GM12878 (cell line): ENCODE measurements around the gene OCRL. TPM values are rescaled to one million over a fixed set of nuclear protein-coding genes. Genes with fewer than 3 reads are reported as not detected.
A peak's percentile ranks its signal among the peaks of the same experiment; 100 is the strongest.

Source experiments
- ATAC-seq: fragments of 200-7000 bp; cut with Tn5 transposase; 3 replicates; pipeline ENCODE4 v1.9.1; 2020; ENCODE audit warnings: mild to moderate bottlenecking, moderate library complexity
- Bru-seq: library from RNA; stranded (reverse); fragments of 400-500 nt; gene quantifications from one replicate; lab custom pipeline; 2021; lab: Mats Ljungman, UMichigan
- BruChase-seq, 2 experiments: library from RNA; stranded (reverse); fragments of 400-500 nt; gene quantifications; one replicate each; lab custom pipeline; 2021; lab: Mats Ljungman, UMichigan
- BruUV-seq: library from RNA; stranded (reverse); fragments of 400-500 nt; replicated peaks from 2 replicates; lab custom pipeline; 2021; lab: Mats Ljungman, UMichigan
- CTCF ChIA-PET: fragments of 300-600 bp; sonication (Branson Sonifier 250); formaldehyde crosslinking; extraction: SDS; loops from one replicate; lab custom pipeline; 2021; ENCODE audit warnings: inconsistent platforms; lab: Yijun Ruan, JAX
- POLR2A ChIA-PET: fragments of 350-600 bp; formaldehyde crosslinking; extraction: SDS; loops from one replicate; lab custom pipeline; 2021; ENCODE audit warnings: inconsistent platforms; lab: Charles Lee
- RAD21 ChIA-PET: fragments of 300-600 bp; sonication (Branson Sonifier 250); formaldehyde crosslinking; loops from one replicate; lab custom pipeline; 2023; ENCODE audit warnings: antibody characterized with exemption; ENCODE audit not compliant: unreplicated experiment; lab: Charles Lee
- SMC1A ChIA-PET: fragments of 300-600 bp; sonication (Branson Sonifier 250); formaldehyde crosslinking; loops from one replicate; lab custom pipeline; 2023; ENCODE audit not compliant: unreplicated experiment, uncharacterized antibody; lab: Charles Lee
- DNase-seq: peaks from one replicate; pipeline ENCODE4 v3.0.0-alpha.2; 2011; ENCODE audit warnings: low read depth, low spot score
- FAIRE-seq: peaks from 3 replicates; lab custom pipeline; 2011; peaks lifted over from hg19 to GRCh38; lab: Jason Lieb, UNC
- H2AFZ ChIP-seq: 2 replicates; pipeline ENCODE4 v1.6.0; 2011; ENCODE audit warnings: low read depth, low read length, control low read depth; ENCODE audit not compliant: control insufficient read depth
- H3K27ac ChIP-seq: 2 replicates; pipeline ENCODE4 v1.5.1; 2011; ENCODE audit warnings: control low read depth; ENCODE audit not compliant: control insufficient read depth, insufficient read depth
- H3K27me3 ChIP-seq, 2 experiments: replicated peaks in 1 of 2; 2 replicates each; pipeline versions ENCODE4 v1.6.0 to v1.6.1; 2011; ENCODE audit warnings: low read length in 1 of 2; ENCODE audit not compliant: control insufficient read depth in 2 of 2, insufficient read depth in 2 of 2
- H3K36me3 ChIP-seq, 2 experiments: 2 replicates each; pipeline ENCODE4 v1.5.1; 2011; ENCODE audit warnings: low read length in 1 of 2; ENCODE audit not compliant: control insufficient read depth in 2 of 2, insufficient read depth in 2 of 2
- H3K4me1 ChIP-seq: 2 replicates; pipeline ENCODE4 v1.6.1; 2011; ENCODE audit warnings: mild to moderate bottlenecking, low read length, moderate library complexity, mixed read lengths; ENCODE audit not compliant: control insufficient read depth, insufficient read depth
- H3K4me2 ChIP-seq: 2 replicates; pipeline ENCODE4 v1.6.0; 2011; ENCODE audit warnings: control low read depth; ENCODE audit not compliant: control insufficient read depth, insufficient read depth
- H3K4me3 ChIP-seq: fragments of 200-600 bp; sonication (generic); 2 replicates; pipeline ENCODE4 v1.5.1; 2016
- H3K79me2 ChIP-seq: 2 replicates; pipeline ENCODE4 v1.6.0; 2011; ENCODE audit warnings: low read length; ENCODE audit not compliant: control insufficient read depth, insufficient read depth
- H3K9ac ChIP-seq: 2 replicates; pipeline ENCODE4 v1.8.0; 2011; ENCODE audit warnings: low read length, control low read depth, mixed read lengths; ENCODE audit not compliant: control insufficient read depth, insufficient read depth
- H3K9me3 ChIP-seq: replicated peaks from 3 replicates; pipeline ENCODE4 v1.5.1; 2011; ENCODE audit warnings: mild to moderate bottlenecking, low read length; ENCODE audit not compliant: control insufficient read depth, insufficient read depth
- H4K20me1 ChIP-seq: 2 replicates; pipeline ENCODE4 v1.6.0; 2011; ENCODE audit not compliant: control insufficient read depth, insufficient read depth
- DPF2 ChIP-seq: fragments of 450-650 bp; IDR thresholded peaks from 2 replicates; pipeline ENCODE4 v1.6.1; 2017; ENCODE audit warnings: mild to moderate bottlenecking
- EED ChIP-seq: sonication (generic); IDR thresholded peaks from 2 replicates; pipeline ENCODE4 v1.6.1; 2016; ENCODE audit warnings: antibody characterized with exemption, low read depth
- EGR1 ChIP-seq, 2 experiments: IDR thresholded peaks; 1 replicate in 1 of 2; 2 replicates in 1 of 2; pipeline ENCODE4 v1.6.1; 2011 to 2012; ENCODE audit warnings: low read depth in 2 of 2, low read length in 2 of 2, borderline replicate concordance in 1 of 2, mild to moderate bottlenecking in 1 of 2, moderate library complexity in 1 of 2
- ESRRA ChIP-seq: IDR thresholded peaks from 2 replicates; pipeline ENCODE4 v1.6.1; 2012; ENCODE audit warnings: mild to moderate bottlenecking, low read length, improper control_type of control experiment
- GATAD2B ChIP-seq: fragments of 450-650 bp; conservative IDR thresholded peaks from 2 replicates; pipeline ENCODE4 v1.6.1; 2017; ENCODE audit warnings: low read depth, mild to moderate bottlenecking, moderate library complexity
- HDAC2 ChIP-seq: fragments of 200-600 bp; sonication (generic); IDR thresholded peaks from 2 replicates; pipeline ENCODE4 v1.6.1; 2017
- IKZF1 ChIP-seq: fragments of 450-650 bp; conservative IDR thresholded peaks from 2 replicates; pipeline ENCODE4 v1.6.1; 2017; ENCODE audit warnings: antibody characterized with exemption, mild to moderate bottlenecking
- IKZF2 ChIP-seq, 2 experiments: fragments of 450-650 bp; IDR thresholded peaks; 2 replicates each; pipeline ENCODE4 v1.6.1; 2017; ENCODE audit warnings: mild to moderate bottlenecking in 2 of 2, moderate library complexity in 2 of 2
- LARP7 ChIP-seq: fragments of 450-650 bp; IDR thresholded peaks from 2 replicates; pipeline ENCODE4 v1.6.1; 2017; ENCODE audit warnings: mild to moderate bottlenecking
- NFXL1 ChIP-seq: fragments of 450-650 bp; IDR thresholded peaks from 2 replicates; pipeline ENCODE4 v1.6.1; 2017; ENCODE audit warnings: antibody characterized with exemption, mild to moderate bottlenecking, borderline replicate concordance
- PML ChIP-seq: IDR thresholded peaks from 2 replicates; pipeline ENCODE4 v1.6.1; 2012; ENCODE audit warnings: low read length, inconsistent platforms
- RFX5 ChIP-seq: IDR thresholded peaks from 2 replicates; pipeline ENCODE4 v1.6.1; 2011; ENCODE audit warnings: low read depth, low read length, improper control_type of control experiment
- RUNX3 ChIP-seq: IDR thresholded peaks from 2 replicates; pipeline ENCODE4 v1.6.1; 2012; ENCODE audit warnings: low read length, inconsistent platforms
- SMAD5 ChIP-seq: IDR thresholded peaks from 2 replicates; pipeline ENCODE4 v1.6.1; 2016; ENCODE audit warnings: antibody characterized with exemption, low read depth
- SMARCA5 ChIP-seq: fragments of 450-650 bp; IDR thresholded peaks from 2 replicates; pipeline ENCODE4 v1.6.1; 2017; ENCODE audit warnings: mild to moderate bottlenecking
- SPI1 ChIP-seq: IDR thresholded peaks from 2 replicates; pipeline ENCODE4 v1.6.1; 2011; ENCODE audit warnings: low read depth, mild to moderate bottlenecking, low read length, moderate library complexity, borderline replicate concordance; ENCODE audit not compliant: insufficient read depth
- STAT1 ChIP-seq: fragments of 450-650 bp; conservative IDR thresholded peaks from 2 replicates; pipeline ENCODE4 v1.6.1; 2014; ENCODE audit warnings: antibody characterized with exemption, mild to moderate bottlenecking
- YY1 ChIP-seq: IDR thresholded peaks from 2 replicates; pipeline ENCODE4 v1.6.1; 2011; ENCODE audit warnings: low read depth, mild to moderate bottlenecking, low read length
- ZNF217 ChIP-seq: fragments of 450-650 bp; IDR thresholded peaks from 2 replicates; pipeline ENCODE4 v1.6.1; 2017; ENCODE audit warnings: antibody characterized with exemption, mild to moderate bottlenecking
- ZNF622 ChIP-seq: fragments of 450-650 bp; IDR thresholded peaks from 2 replicates; pipeline ENCODE4 v1.6.1; 2017; ENCODE audit warnings: mild to moderate bottlenecking, inconsistent platforms
- ZSCAN29 ChIP-seq: fragments of 450-650 bp; IDR thresholded peaks from 2 replicates; pipeline ENCODE4 v1.6.1; 2017; ENCODE audit warnings: mild to moderate bottlenecking, moderate library complexity
- WGBS: methylation state at CpG from one replicate; pipeline ENCODE4 v1.1.6; 2016; ENCODE audit warnings: low lambda C conversion rate; ENCODE audit not compliant: insufficient replicate concordance, insufficient coverage; ENCODE audit errors: missing lambda C conversion rate; 5-methylcytosine and 5-hydroxymethylcytosine counted together
- in situ Hi-C: fragments of 300-500 bp; cut with MboI; formaldehyde crosslinking; loops from 9 replicates; pipeline ENCODE4 v1.14.3; 2018; ENCODE audit warnings: mixed read lengths
- intact Hi-C: fragments of 100-400 bp; cut with micrococcal nuclease; formaldehyde crosslinking; loops from one replicate; pipeline ENCODE4 v1.14.2; 2022; ENCODE audit not compliant: unreplicated experiment
- long read RNA-seq, 2 experiments: library from polyadenylated mRNA; unstranded; transcript quantifications; one replicate each; pipeline ENCODE4 v2.0.0, GENCODE V29; 2019 to 2020
- polyA minus RNA-seq, 3 experiments: library from RNA; depleted of rRNA, polyadenylated mRNA; stranded (reverse); fragments of >200 nt; gene quantifications; 2 replicates each; pipeline ENCODE4 v1.2.3, GENCODE V29; 2011
- polyA plus RNA-seq, 11 experiments: library from polyadenylated mRNA; depleted of rRNA in 4 of 11; unstranded in 6 of 11; stranded (reverse) in 5 of 11; fragments of >200 nt; fragmentation: Nextera tagmentation in 4 of 11; fragmentation: Illumina TruSeq in 1 of 11; extraction: Ambion mirVana in 4 of 11; extraction: Trizol in 1 of 11; gene quantifications; 1 replicate in 1 of 11; 2 replicates in 10 of 11; pipeline versions ENCODE4 v1.2.1 to v1.2.3, GENCODE V29; 2011 to 2016; ENCODE audit warnings: inconsistent platforms in 2 of 11, missing spikeins in 2 of 11, low read depth in 1 of 11
- total RNA-seq, 4 experiments: library from RNA; depleted of rRNA in 3 of 4; stranded (reverse); fragments of >200 nt in 3 of 4; fragmentation: Illumina TruSeq in 1 of 4; extraction: Trizol in 1 of 4; gene quantifications; 2 replicates each; pipeline versions ENCODE4 v1.2.1 to v1.2.3, GENCODE V29; 2013 to 2021
- TF ChIP-seq, protein P1 (sequence below), 3 experiments: IDR thresholded peaks in 2 of 3; conservative IDR thresholded peaks in 1 of 3; 2 replicates each; pipeline ENCODE4 v1.5.1; 2011; ENCODE audit warnings: low read depth in 3 of 3, low read length in 3 of 3, mild to moderate bottlenecking in 3 of 3, control low read depth in 2 of 3, moderate library complexity in 2 of 3, inconsistent platforms in 1 of 3, mixed read lengths in 1 of 3; ENCODE audit not compliant: control insufficient read depth in 2 of 3, insufficient read depth in 1 of 3; ENCODE audit errors: extremely low read depth in 1 of 3

Gene OCRL
- 10.3 and 10.6 TPM in 2 replicates for total RNA-seq (2013; cell fraction: nucleolus; rRNA removed)
- total RNA-seq (2014; rRNA removed) (1.7 and 2.2 TPM in 2 replicates), total RNA-seq (2014; rRNA removed; fragmentation: Illumina TruSeq; extraction: Trizol) (2.9 and 3.0 TPM in 2 replicates), total RNA-seq (2021) (3.1 and 3.6 TPM in 2 replicates), polyA plus RNA-seq (2011; rRNA removed) (4.4 and 5.0 TPM in 2 replicates), polyA plus RNA-seq (2014; fragmentation: Illumina TruSeq; extraction: Trizol) (4.2 and 5.4 TPM in 2 replicates), polyA plus RNA-seq (2014; fragmentation: Nextera tagmentation; extraction: Ambion mirVana) (under 1 TPM; 0.53 to 0.73 TPM), polyA plus RNA-seq (2014; rRNA removed) (3.0 and 3.1 TPM in 2 replicates), polyA plus RNA-seq (2016; fragmentation: Nextera tagmentation; extraction: Ambion mirVana) (1 to 10 TPM; 1.2 to 1.3 TPM), polyA minus RNA-seq (2011; rRNA and poly(A)+ RNA removed) (3.8 and 3.9 TPM in 2 replicates), Bru-seq, nascent RNA (percentile 53 among the genes with signal in this experiment), BruChase-seq, experiment 1, labeled RNA remaining after a 6-hour chase (percentile 54 among the genes with signal in this experiment), BruChase-seq, experiment 2, labeled RNA remaining after a 2-hour chase (percentile 55 among the genes with signal in this experiment)
- polyA plus RNA-seq (2011; ENCODE audit: low read depth): 1.1 TPM
- polyA plus RNA-seq (2011; cell fraction: cytosol; rRNA removed): 2.1 and 2.3 TPM in 2 replicates
- 9.3 and 10.3 TPM in 2 replicates for polyA plus RNA-seq (2011; cell fraction: nucleus; rRNA removed)
- polyA plus RNA-seq (2012): 1.0 and 1.4 TPM in 2 replicates
- 1.0 and 1.7 TPM in 2 replicates for polyA minus RNA-seq (2011; cell fraction: cytosol; rRNA and poly(A)+ RNA removed)
- 1.9 and 2.0 TPM in 2 replicates for polyA minus RNA-seq (2011; cell fraction: nucleus; rRNA and poly(A)+ RNA removed)
- long read RNA-seq, experiment 1, full-length matches to known transcripts: 1 of 3 reads
- long read RNA-seq, experiment 1, partial matches to known transcripts: 2 of 3 reads
- long read RNA-seq, experiment 1, other reads (novel, unspliced or antisense): 0 of 3 reads
- long read RNA-seq, experiment 2, full-length matches to known transcripts: 1 of 4 reads
- long read RNA-seq, experiment 2, partial matches to known transcripts: 1 of 4 reads
- long read RNA-seq, experiment 2, other reads (novel, unspliced or antisense): 2 of 4 reads

DNA sequence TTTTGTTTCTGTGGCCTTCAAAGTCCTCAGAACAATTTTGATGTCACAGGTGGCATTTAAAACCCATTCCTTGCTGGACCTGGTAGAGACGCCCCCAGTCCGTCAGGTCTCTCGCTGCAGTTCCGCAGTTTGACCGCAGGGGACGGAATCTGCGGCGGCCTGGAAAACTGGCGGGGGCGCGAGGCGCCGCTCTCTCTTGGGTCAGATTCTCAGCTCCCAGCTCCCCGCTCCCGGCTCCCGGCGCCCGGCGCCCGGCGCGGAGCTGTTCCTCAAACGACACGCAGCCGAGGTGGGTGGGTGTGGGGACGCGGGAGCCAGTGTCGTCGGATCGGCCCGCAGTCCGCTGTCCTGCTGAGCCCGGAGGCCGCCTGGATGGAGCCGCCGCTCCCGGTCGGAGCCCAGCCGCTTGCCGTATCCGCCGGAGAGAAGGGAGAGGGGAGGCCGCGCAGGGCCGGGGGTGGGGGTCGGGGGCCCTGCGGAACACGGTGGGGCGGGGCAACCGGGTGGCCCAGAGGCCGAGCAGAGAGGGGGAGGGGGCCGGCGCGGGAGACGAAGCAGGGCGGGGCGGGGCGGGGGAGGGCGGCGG lies at the start of gene OCRL:
OCRL (plus strand) TSS at position 192 of the 586 bp plus-strand sequence; CDS start at position 373, 181 bp downstream.
- no peaks in the 10 kb centered on the region for H3K27me3 ChIP-seq
- no peaks in the 10 kb centered on the region for H3K4me1 ChIP-seq
- intact Hi-C loops (no loop called here), in situ Hi-C loops (no loop called here)
- DNase-seq: no peak
- no peaks in the 10 kb centered on the region for H3K9me3 ChIP-seq
- FAIRE-seq: no peak
- no TSS peak for BruUV-seq
- peak within 1 kb of the TSS; percentile 56 for H2AFZ ChIP-seq
- peak; percentile 98 for ATAC-seq
- no peaks in the 10 kb centered on the region for H4K20me1 ChIP-seq
- no peak within 1 kb of the TSS for H3K27ac ChIP-seq
- RAD21 ChIA-PET: no interaction called here
- SMC1A ChIA-PET: no interaction called here
- WGBS: 24% methylated on average over 27 of the region's 60 CpGs
- no peaks in the 10 kb centered on the region for H3K79me2 ChIP-seq
- CTCF ChIA-PET: no interaction called here
- peak within 1 kb of the TSS; percentile 56; the same call in 1 of the 2 replicates for H3K4me3 ChIP-seq
- POLR2A ChIA-PET: no interaction called here
- H3K36me3 ChIP-seq: no peaks in the 10 kb centered on the region
- peak within 1 kb of the TSS; percentile 38; the same call in 1 of the 2 replicates for H3K9ac ChIP-seq
- peak within 1 kb of the TSS; percentile 45 for H3K4me2 ChIP-seq
- TF ChIP-seq EED: 0 out of 2 replicates have a peak, but pooled peaks have one; percentile 24
- 0 out of 2 replicates have a peak, but pooled peaks have one; percentile 28 for TF ChIP-seq GATAD2B
- no peak for TF ChIP-seq ZNF622
- TF ChIP-seq ZSCAN29: no peak
- peak; percentile 80; the same call in 1 of the 2 replicates for TF ChIP-seq SMARCA5
- no peak for TF ChIP-seq RFX5
- TF ChIP-seq IKZF2 (IDR thresholded peaks at IDR 0.05): peak; percentile 30 to 43; a peak in 3 of 4 replicates
- no peak for TF ChIP-seq NFXL1
- TF ChIP-seq LARP7: peak; percentile 50; the same call in 1 of the 2 replicates
- TF ChIP-seq DPF2: no peak
- TF ChIP-seq PML: no peak
- no peak for TF ChIP-seq STAT1
- peak; percentile 81 for TF ChIP-seq IKZF1
- TF ChIP-seq RUNX3: peak; percentile 72
- no peak for TF ChIP-seq ESRRA
- TF ChIP-seq, protein P1, sequence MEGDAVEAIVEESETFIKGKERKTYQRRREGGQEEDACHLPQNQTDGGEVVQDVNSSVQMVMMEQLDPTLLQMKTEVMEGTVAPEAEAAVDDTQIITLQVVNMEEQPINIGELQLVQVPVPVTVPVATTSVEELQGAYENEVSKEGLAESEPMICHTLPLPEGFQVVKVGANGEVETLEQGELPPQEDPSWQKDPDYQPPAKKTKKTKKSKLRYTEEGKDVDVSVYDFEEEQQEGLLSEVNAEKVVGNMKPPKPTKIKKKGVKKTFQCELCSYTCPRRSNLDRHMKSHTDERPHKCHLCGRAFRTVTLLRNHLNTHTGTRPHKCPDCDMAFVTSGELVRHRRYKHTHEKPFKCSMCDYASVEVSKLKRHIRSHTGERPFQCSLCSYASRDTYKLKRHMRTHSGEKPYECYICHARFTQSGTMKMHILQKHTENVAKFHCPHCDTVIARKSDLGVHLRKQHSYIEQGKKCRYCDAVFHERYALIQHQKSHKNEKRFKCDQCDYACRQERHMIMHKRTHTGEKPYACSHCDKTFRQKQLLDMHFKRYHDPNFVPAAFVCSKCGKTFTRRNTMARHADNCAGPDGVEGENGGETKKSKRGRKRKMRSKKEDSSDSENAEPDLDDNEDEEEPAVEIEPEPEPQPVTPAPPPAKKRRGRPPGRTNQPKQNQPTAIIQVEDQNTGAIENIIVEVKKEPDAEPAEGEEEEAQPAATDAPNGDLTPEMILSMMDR (IDR thresholded peaks at IDR 0.05 in 2 of 3, conservative IDR thresholded peaks at IDR 0.05 in 1 of 3; ENCODE audit: control insufficient read depth in 2 of 3, extremely low read depth in 1 of 3, insufficient read depth in 1 of 3, low read depth in 3 of 3, low read length in 3 of 3): peak; percentile 56 to 74 (median 63)
- 0 out of 2 replicates have a peak, but pooled peaks have one; percentile 5 for TF ChIP-seq SPI1
- no peak for TF ChIP-seq SMAD5
- peak; percentile 24; the same call in 1 of the 2 replicates for TF ChIP-seq YY1
- TF ChIP-seq HDAC2: no peak
- no peak for TF ChIP-seq ZNF217
- TF ChIP-seq EGR1 (IDR thresholded peaks at IDR 0.05; ENCODE audit: borderline replicate concordance in 1 of 2, low read depth in 2 of 2, low read length in 2 of 2): 0 out of 3 replicates have a peak, but pooled peaks of 1 of the 2 experiments have one; percentile 23
